SK-N-MC (cell line): ENCODE results near the gene PLXDC2.

Experiments used
- EZH2 ChIP-seq: fragments of 200-600 bp; sonication (generic); IDR thresholded peaks from one replicate; pipeline ENCODE4 v1.6.1; 2017; ENCODE audit warnings: antibody characterized with exemption
- FOXP2 ChIP-seq: optimal IDR thresholded peaks from 2 replicates; pipeline ENCODE3; 2011; ENCODE audit warnings: mild to moderate bottlenecking, moderate library complexity; ENCODE audit not compliant: insufficient read depth; ENCODE audit errors: extremely low read length, control extremely low read depth
- POLR2AphosphoS5 ChIP-seq: IDR thresholded peaks from 2 replicates; pipeline ENCODE4 v1.6.1; 2012; ENCODE audit warnings: mild to moderate bottlenecking, low read depth, low read length, borderline replicate concordance

- TF ChIP-seq POLR2AphosphoS5 (no peak), EZH2 (no peak), FOXP2 (no peak)
Observed at GRCh38 chr10:20128811-20129210, 312.6 kb downstream of the PLXDC2 start.
